Measurements from ENCODE around the gene AKR1E2. TPM values are rescaled to one million over a fixed set of nuclear protein-coding genes. Genes with fewer than 3 reads are reported as not detected.
"Not testable (repeated sequence)": the region's sequence is repeated elsewhere in the genome, so short reads cannot be mapped to it uniquely, and the experiment has no call there.

The AKR1E2 gene
- total and polyA plus RNA-seq, 7 donors: 0.65 to 5.1 (median 1.8) TPM

DNA sequence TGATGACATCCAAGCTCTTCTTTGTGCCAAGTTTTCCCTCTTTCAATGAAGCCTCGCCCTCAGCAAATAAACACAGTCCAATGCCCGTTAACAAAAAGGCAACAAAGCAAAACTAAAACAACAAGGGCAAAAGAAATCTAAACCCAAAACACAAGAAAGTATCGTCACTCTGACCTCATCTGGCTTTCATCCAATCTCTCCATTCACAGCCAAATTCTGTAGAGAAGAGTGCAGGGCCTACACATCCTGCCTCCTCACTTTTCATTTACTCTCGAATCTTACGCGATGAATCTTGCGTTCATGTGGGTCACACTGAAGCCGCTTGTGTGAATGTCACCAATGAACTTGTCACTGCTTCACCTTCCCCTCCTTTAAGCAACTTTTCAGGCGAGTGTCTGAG lies 15.9 kb upstream of the AKR1E2 start:
- WGBS, 3 donors: 57 to 61% (median 59%) methylated on average over 9 of the region's 9 CpGs
- DNase-seq: no peak
- H3K27ac ChIP-seq: no peak overlapping the region
- TF ChIP-seq, protein P1, sequence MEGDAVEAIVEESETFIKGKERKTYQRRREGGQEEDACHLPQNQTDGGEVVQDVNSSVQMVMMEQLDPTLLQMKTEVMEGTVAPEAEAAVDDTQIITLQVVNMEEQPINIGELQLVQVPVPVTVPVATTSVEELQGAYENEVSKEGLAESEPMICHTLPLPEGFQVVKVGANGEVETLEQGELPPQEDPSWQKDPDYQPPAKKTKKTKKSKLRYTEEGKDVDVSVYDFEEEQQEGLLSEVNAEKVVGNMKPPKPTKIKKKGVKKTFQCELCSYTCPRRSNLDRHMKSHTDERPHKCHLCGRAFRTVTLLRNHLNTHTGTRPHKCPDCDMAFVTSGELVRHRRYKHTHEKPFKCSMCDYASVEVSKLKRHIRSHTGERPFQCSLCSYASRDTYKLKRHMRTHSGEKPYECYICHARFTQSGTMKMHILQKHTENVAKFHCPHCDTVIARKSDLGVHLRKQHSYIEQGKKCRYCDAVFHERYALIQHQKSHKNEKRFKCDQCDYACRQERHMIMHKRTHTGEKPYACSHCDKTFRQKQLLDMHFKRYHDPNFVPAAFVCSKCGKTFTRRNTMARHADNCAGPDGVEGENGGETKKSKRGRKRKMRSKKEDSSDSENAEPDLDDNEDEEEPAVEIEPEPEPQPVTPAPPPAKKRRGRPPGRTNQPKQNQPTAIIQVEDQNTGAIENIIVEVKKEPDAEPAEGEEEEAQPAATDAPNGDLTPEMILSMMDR (IDR thresholded peaks at IDR 0.05): no peak
- H3K36me3 ChIP-seq (ENCODE audit: insufficient read depth in 1 of 2, low read depth in 1 of 2): no peaks in the 10 kb centered on the region
- intact Hi-C loops (cut with DNase I): no loop called here
- H3K4me3 ChIP-seq: no peak overlapping the region
- no peaks in the 10 kb centered on the region for H3K27me3 ChIP-seq (ENCODE audit: insufficient read depth in 3 of 3, low read length in 2 of 3)
- no peaks in the 10 kb centered on the region for H3K4me1 ChIP-seq
- no peaks in the 10 kb centered on the region for H3K9me3 ChIP-seq
- no peak for ATAC-seq

DNA sequence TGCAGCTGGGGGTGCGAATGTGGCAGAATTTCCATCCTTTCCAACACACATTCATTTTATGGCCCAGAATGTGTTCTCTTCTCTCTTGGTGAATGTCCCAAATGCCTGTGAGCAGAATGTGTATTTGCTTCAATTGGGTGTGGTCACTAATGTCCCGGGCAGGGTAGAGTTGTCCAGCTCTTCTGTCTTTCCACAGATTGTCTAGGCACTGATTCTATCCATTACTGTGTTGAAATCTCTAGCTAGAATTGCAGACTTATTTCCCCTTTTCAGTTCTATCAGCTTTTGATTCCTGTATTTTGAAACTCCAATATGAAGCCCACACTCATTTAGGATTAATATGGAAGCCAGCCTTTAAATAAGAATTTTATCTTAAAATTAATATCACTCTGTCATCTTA lies 14.0 kb upstream of the AKR1E2 start:
- Histone ChIP-seq H3K4me1 (no peaks in the 10 kb centered on the region), H3K4me3 (no peak overlapping the region), H3K36me3 (ENCODE audit: insufficient read depth in 1 of 2, low read depth in 1 of 2) (no peaks in the 10 kb centered on the region), H3K9me3 (no peaks in the 10 kb centered on the region), H3K27me3 (ENCODE audit: insufficient read depth in 3 of 3, low read length in 2 of 3) (no peaks in the 10 kb centered on the region), H3K27ac (no peak overlapping the region)
- WGBS, 3 donors: 80 to 86% (median 84%) methylated on average over 2 of the region's 2 CpGs
- DNase-seq (no peak), ATAC-seq (no peak)
- TF ChIP-seq, protein P1 (IDR thresholded peaks at IDR 0.05): no peak
- intact Hi-C loops (cut with DNase I): no loop called here

DNA sequence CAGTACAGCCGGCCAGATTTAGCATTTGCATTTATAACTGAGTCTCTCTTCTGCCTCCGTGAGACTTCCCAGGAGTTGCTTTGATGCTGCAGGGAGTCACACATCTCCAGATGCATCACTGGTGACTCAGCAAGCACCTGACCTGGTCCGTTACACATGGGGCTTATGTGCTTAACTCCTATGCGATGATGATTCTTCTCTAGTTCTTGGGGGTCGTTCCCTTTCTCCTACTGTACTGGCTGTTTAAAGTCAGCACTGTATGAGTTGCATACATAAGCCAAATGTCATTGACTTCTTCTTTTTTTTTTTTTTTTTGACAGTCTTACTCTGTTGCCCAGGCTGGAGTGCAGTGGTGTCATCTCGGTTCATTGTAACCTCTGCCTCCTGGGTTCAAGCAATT lies 13.0 kb upstream of the AKR1E2 start:
- Histone ChIP-seq H3K4me1 (no peaks in the 10 kb centered on the region), H3K27ac (no peak overlapping the region), H3K9me3 (no peaks in the 10 kb centered on the region), H3K27me3 (ENCODE audit: insufficient read depth in 3 of 3, low read length in 2 of 3) (no peaks in the 10 kb centered on the region), H3K4me3 (no peak overlapping the region), H3K36me3 (ENCODE audit: insufficient read depth in 1 of 2, low read depth in 1 of 2) (no peaks in the 10 kb centered on the region)
- intact Hi-C loops (cut with DNase I): no loop called here
- WGBS, 3 donors: 38 to 53% (median 47%) methylated on average over 6 of the region's 6 CpGs
- TF ChIP-seq, protein P1 (IDR thresholded peaks at IDR 0.05): no peak
- peak in 2 of 4 donors; percentile 37 to 46 for ATAC-seq
- DNase-seq: no peak

DNA sequence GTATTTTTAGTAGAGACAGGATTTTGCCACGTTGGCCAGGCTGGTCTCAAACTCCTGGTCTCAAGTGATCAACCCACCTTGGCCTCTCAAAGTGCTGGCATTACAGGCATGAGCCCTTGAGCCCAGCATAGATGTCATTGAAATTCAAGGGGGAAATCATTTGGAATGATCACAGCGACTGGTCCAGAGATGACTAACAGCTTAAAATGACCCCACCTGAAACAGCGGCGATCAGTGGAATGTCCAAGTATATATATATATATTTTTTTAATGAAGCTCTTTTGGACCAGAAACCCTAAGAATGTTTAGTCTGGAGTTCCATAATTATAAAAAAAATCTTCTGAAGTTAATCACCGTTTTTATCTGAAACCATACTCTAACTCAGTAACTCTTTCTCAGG lies 12.5 kb upstream of the AKR1E2 start:
- H3K4me1 ChIP-seq: no peaks in the 10 kb centered on the region
- H3K9me3 ChIP-seq: no peaks in the 10 kb centered on the region
- H3K36me3 ChIP-seq (ENCODE audit: insufficient read depth in 1 of 2, low read depth in 1 of 2): no peaks in the 10 kb centered on the region
- WGBS, 3 donors: 74 to 88% (median 80%) methylated on average over 4 to 5 of the region's 5 CpGs
- intact Hi-C loops (cut with DNase I): no loop called here
- TF ChIP-seq, protein P1 (IDR thresholded peaks at IDR 0.05): no peak
- H3K4me3 ChIP-seq: no peak overlapping the region
- DNase-seq: no peak
- no peaks in the 10 kb centered on the region for H3K27me3 ChIP-seq (ENCODE audit: insufficient read depth in 3 of 3, low read length in 2 of 3)
- no peak for ATAC-seq
- no peak overlapping the region for H3K27ac ChIP-seq

DNA sequence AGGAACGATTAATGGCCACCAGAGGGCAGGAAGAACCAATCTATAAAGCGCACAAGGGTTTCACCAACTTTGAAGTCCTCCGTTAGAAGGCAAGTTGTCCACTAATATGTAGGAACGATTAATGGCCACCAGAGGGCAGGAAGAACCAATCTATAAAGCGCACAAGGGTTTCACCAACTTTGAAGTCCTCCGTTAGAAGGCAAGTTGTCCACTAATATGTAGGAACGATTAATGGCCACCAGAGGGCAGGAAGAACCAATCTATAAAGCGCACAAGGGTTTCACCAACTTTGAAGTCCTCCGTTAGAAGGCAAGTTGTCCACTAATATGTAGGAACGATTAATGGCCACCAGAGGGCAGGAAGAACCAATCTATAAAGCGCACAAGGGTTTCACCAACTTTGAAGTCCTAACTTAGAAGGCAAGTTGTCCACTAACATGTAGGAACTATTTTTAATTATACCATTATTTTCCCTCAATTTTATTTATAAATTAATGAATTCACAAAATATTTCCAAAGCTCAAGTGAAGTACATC lies 10.3 kb upstream of the AKR1E2 start:
- intact Hi-C loops (cut with DNase I); H3K27ac ChIP-seq; H3K27me3 ChIP-seq (ENCODE audit: insufficient read depth in 3 of 3, low read length in 2 of 3); H3K4me1 ChIP-seq; H3K36me3 ChIP-seq (ENCODE audit: insufficient read depth in 1 of 2, low read depth in 1 of 2); H3K4me3 ChIP-seq; H3K9me3 ChIP-seq; DNase-seq; ATAC-seq: not testable (repeated sequence)
- TF ChIP-seq, protein P1 (IDR thresholded peaks at IDR 0.05): peak; percentile 51
- 12 to 44% (median 39%) methylated on average over 1 to 2 of the region's 11 CpGs for WGBS, 3 donors

Measured in psoas muscle (tissue), 8 donors.